Fibroblast of skin of right quadriceps (primary cell): ENCODE measurements around the gene XIRP2.
"Not testable (repeated sequence)": the region's sequence is repeated elsewhere in the genome, so short reads cannot be mapped to it uniquely, and the experiment has no call there.

ENCODE experiments used
- DNase-seq: peaks from one replicate; pipeline ENCODE4 v3.0.0-alpha.2; 2013

The XIRP2 gene

DNA sequence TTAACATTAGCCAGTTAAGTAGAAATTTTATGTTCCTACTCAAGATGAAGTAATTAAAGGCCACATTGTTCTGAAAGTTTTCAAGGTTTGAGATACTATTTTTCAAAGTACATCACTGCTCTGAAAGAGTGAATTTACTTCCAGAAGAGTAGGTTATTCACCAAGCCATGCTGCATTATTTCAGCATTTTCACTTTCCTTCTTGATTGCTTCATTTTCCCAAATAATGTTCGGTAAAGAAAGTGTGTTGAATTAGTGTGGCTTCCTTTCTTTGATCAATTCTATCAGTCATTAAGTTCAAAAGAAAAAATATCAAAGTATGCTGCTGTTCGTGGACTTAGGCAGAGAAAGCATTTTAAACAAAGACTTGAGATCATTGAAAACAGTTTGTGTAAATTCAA lies 310.3 kb downstream of the XIRP2 start:
- DNase-seq = no peak

DNA sequence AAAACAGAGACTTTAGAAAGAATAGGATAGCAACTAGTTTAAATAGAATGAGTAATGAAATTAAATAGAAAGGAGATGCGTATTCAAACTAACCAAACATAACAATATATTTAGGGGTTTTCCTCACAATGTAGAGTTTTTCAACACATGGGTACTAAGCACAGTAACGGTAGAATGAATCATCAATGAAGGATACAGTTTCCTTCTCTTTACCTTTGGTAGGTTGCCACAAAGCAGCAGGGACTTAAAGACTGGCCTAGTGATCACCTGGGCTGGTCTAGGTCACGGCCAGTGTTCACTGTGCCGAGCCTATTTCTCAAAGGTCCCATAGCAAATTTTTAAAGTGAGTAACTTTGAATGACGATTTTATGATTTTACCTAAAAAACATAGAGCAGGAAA lies 311.7 kb downstream of the XIRP2 start:
- DNase-seq = no peak

DNA sequence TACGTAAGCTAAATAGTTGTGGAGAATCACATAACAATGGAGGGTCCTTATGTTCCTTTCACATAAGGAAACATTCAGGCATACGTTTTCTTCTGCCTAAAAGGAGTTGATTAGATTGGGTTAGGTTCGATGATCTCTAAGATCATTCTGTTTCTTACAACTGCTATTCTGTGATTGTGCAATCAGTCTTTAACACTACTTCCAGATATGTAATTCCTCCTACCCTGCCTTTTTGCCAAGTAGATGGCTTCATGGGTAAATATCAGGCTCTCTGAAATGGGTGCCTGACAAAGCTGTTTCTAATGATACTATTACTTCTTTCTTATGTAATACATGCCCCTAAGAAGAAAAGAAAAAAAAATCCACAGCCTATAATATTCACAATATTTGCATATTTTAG lies 321.5 kb downstream of the XIRP2 start:
- no peak for DNase-seq

DNA sequence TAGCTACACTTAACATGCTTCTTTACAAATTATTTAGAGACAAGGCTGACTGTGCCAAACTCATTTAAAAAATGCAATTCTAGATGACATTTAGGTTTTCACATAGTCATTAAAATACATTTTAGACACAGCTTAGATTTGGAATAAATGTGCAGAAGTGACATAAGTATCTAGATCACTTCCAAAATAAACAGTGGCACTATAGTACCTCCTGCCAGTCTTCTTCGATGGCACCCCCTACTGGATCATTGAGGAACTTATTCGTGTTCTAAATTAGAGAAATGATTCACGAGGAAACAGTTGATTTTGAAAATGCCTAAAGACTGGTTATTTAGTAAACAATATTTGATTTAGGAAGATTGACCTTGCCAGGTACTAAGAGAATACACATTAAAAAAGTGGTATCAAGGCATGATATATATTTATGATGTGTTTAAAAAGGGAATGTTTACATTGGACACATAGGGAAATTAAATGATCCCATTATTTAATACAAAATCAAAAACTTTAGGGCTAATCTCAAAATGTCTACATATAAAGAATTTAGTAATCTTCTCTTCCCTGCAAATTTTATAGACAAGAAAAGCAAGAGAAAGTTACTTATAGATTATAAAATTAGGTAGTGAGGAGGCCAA lies 323.9 kb downstream of the XIRP2 start:
- peak; percentile 45 for DNase-seq

DNA sequence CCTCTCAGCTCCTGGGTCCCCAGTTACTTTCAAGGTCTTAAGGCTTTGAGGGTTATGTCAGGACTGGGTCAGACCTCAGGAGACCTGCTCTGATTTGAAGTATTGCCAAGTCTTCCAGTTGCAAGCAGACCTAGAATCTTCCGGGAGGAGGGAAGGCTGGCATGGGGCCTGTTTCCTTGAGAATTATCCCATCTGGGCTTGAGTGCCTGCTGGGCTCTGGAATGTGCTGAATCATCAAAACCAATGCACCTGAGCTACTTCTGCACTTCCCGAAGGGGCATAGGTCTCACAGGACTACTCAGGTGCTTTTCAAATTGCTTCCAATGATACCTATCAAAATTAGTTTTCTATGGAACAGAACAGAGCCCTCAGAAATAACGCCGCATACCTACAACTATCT lies 327.3 kb downstream of the XIRP2 start:
- DNase-seq = no peak

DNA sequence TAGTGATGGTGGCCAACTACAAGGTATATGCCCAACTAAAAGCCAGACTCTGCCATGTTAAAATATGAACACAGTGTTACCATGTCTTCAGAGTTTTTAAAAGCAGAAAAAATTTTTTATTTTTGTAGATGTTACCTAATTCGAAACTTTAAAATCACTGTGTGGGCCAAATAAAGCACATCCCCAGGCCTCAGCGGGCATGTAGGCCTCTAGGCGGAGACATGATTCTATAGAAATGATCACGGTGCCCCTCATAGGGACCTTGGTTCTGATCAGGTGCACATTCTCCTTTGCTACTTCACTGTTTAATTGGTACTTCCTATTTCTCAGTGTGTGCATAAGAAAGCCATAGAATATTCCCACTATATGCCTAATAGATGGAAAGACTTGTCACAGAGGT lies 349.2 kb downstream of the XIRP2 start:
- DNase-seq = no peak

DNA sequence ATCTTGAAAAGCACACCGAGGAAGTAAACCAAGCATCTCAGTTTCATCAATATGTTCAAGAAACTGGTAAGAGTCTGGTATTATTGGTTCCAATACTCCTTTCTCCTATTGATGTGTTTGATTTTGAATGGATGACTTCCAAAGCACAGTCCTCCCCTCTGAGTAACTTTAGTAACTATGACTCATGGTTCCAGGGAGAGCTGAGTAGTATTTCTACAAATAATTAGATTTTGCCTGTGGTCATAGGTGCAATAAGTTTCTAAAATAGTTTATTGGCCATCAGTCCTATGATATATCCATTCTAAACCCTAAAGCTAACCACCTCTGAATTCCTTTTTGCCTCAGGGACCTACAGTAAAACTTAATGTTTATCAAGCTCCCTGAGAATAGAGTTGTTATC lies 352.4 kb downstream of the XIRP2 start:
- DNase-seq = no peak

DNA sequence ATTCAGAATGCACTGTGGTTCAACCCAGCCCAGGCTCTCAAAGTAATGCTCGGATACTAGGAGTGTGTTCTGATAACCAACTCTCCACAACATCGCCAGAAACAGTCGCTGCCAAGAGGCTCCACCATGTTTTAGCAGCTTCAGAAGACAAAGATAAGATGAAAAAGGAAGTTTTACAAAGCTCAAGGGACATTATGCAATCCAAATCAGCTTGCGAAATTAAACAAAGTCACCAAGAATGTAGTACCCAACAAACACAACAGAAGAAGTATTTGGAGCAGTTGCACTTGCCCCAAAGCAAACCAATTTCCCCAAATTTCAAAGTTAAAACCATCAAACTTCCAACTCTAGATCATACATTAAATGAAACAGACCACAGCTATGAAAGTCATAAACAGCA lies 360.9 kb downstream of the XIRP2 start:
- no peak for DNase-seq

DNA sequence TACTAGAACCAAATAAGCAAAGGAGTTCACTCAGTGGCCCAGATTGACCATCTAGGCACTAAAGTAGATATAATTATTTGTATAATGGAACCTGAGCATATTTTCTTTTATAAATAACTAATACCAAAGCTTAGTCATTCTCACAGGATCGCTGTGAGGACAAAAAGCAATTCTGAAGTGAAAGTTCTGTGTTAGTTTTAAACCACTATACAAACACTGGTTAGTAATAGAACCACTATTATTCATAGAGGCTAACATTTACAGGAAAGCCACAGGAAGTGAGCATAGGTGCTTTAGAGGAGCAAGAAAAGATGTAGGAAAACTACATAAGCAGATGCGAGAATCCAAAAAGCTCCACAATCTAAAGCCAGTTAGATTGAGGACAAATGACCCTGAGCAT lies 364.7 kb downstream of the XIRP2 start:
- DNase-seq = no peak

DNA sequence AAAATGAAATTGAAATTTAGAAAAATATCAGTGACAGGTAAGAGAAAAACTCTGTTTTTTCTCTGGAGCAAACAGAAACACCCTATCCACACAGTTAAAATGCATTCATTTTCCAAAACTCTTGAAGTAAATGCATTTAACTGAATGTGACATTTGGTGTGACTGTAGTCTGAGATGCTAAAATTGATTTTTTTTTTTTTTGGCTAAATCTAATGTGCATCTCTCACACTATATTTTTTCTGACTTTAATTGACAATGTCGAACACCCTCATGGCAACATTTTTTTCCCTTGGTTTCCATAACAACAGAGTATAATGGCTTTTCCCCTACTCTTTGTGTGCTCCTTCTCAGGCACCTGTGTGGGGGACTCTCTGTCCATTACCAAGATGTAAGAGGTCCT lies 366.4 kb downstream of the XIRP2 start:
- no peak for DNase-seq

DNA sequence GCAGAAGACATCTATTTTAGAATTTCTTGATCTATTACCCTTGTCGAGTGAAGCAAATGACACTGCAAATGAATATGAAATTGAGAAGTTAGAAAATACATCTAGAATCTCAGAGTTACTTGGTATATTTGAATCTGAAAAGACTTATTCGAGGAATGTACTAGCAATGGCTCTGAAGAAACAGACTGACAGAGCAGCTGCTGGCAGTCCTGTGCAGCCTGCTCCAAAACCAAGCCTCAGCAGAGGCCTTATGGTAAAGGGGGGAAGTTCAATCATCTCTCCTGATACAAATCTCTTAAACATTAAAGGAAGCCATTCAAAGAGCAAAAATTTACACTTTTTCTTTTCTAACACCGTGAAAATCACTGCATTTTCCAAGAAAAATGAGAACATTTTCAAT lies 370.4 kb downstream of the XIRP2 start:
- no peak for DNase-seq

DNA sequence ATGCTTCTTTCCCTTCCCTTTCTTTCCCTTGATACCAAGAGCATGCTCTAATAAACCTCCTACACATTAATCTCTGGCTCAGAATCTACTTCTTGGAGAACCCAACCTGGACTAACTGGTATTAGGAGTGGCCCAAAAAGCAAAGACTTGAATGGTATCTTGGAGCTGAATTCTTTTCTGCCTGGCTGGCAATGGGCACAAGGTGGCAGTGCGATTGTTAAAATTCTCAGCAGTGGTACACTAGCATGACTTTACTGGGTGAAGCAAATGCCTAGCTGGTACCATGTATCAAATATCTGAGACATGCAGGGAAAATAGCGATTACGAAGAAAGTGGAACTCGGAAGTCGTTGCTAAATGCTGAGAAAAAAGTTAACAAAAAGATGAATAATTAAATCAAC lies 376.1 kb downstream of the XIRP2 start:
- no peak for DNase-seq

DNA sequence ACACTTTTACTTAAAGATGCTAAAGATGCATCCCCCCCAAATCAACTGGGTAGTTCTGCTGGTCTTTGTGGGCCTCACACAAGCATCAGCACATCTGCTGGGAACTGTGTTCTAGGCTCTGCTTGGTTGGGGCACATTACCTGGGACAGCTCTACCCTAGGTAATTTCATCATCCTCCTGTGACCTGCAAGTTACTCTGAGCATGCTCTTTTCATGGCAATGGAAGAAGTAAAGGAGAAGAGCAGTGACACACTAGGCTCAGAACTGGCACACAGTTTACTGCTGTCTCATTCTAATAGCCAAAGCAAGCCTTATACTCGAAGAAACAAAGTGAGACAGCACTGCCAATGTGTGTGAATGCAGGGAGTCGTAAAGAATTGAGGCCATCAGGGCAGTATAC lies 376.7 kb downstream of the XIRP2 start:
- no peak for DNase-seq

DNA sequence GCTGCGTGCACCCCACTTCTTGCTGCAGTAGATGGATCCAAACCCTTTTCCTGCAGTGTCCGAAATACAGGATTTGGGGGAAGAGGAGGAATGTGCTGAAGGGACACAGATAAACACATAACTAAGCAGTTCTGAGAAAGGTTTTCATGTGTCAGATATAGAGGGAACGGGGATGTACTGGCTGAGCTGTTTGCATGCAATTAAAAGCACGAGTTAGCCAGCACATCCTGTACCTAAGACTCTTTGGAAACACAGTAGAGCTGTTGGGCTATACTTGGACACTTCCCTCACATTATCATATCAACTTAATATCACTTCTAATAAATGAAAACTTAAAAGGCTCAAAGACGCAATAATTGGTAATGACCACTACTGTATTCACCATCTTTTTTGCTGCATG lies 377.4 kb downstream of the XIRP2 start:
- DNase-seq = no peak

DNA sequence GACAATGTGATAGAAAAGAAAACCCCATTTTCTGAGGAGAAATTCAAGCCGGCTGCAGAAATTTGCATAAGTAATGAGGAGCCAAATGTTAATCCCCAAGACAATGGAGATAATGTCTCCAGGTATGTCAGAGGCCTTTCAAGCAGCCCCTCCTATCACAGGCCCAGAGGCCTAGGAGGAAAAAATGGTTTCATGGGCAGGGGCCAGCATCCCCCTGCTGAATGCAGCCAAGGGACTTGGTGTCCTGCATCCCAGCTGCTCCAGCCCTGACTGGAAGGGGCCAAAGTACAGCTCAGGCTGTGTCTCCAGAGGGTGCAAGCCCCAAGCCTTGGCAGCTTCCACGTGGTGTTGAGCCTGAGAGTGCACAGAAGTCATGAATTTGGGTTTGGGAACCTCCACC lies 380.0 kb downstream of the XIRP2 start:
- DNase-seq = not testable (repeated sequence)

DNA sequence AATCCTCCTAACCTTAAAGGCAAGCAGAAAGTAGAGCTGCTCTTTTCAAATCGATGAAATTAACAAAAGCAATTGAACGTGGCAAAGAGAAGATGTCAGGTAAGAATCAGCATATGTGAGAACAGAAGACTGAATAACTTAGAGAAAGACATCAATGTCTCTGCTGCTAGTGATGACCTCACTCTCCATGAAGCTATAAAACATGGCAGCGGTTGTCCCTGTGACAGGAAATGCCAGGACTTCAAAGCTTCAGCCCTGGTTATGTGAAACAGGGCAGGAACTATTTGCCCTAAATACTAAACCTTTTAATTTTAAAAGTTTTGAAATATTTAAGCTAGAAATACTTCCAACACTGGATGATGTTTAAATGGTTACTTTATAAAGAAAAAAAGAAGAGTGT lies 383.7 kb downstream of the XIRP2 start:
- no peak for DNase-seq

DNA sequence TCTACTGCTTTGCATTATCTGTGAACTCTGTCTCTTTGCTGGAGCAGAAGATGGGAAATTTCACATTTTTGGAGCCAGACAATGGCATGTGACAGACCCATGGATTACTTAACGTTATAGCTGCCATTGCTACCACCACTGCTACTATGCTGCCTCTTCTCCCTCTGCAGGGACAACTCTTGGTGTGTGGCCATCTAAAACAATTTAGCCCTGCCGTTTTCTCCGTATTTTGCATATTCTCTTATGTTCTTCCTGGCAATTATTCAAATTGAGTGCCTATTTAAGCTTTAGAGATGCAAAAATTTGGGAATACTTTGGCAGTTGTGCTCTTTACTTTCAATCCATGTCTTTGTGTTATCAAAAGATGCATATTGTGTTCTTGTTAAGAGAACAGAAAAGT lies 386.8 kb downstream of the XIRP2 start:
- no peak for DNase-seq

DNA sequence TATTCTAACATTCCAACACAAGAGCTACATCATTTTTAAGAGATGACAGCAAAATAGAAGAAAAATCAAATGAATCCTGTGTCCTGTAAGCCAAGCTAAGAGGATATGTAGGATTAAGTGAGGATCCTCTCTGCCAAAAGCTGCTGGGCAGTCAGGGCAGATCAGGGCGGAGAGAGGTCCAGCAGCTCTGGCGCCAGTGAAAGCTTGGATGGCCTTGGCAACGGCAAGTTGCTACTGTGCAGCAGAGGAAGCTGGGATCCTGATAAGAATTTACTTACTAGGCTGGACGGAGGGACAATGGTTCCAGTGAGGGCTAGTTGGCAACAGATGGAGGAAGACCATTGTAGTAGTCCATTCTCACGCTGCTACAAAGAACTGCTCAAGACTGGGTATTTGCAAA lies 391.5 kb downstream of the XIRP2 start:
- no peak for DNase-seq

DNA sequence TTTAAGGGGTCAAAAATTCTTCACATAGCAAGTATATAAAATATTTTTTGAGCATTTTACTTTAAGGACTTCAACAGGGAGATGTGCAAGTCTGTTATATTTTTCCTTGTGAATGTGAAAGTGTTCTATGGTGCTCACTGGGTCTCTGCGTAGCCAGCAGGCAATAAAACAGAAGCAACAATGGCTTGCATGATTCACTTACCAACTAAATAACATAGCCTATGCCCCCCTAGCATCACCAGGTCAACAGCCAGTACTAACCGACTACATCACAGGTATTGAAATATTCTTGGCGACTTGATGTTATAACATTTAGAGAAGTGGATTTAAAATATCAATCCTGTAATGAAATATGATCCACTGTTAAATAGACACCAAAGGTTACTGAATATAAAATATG lies 398.9 kb downstream of the XIRP2 start:
- DNase-seq = no peak

DNA sequence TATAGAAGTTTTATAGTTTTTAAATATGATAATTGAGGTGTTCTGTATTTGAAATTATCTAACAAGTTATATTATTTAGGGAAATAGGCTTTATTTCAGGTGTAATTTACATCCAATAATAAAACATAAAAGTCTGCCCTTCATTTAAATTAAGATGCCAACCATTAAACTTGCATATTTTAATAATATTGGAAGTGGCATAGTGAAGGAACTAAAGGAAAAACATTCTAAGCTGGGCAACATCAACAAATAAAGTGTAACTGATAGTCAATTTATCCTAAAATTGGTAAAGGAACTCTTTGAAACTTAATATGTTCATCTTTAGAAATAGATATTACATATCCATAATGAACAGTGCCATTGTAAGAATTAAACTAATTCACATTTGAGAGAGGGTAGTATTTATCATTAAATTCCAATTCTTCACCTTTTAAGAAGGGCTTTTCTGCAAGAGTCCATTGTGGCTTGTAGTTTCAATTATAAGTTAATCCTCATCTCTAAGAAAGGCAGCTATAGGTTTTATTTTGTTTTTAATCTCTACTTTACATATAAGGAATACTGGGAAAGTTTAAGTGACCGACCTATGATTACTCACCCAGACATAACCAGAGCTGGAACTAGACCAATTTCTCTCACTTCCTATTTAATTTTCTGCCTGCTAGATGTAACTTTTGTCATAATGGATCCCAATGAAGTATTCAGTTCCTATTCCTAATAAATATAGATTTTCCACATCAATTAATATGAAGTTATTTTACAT lies 401.6 kb downstream of the XIRP2 start:
- no peak for DNase-seq

DNA sequence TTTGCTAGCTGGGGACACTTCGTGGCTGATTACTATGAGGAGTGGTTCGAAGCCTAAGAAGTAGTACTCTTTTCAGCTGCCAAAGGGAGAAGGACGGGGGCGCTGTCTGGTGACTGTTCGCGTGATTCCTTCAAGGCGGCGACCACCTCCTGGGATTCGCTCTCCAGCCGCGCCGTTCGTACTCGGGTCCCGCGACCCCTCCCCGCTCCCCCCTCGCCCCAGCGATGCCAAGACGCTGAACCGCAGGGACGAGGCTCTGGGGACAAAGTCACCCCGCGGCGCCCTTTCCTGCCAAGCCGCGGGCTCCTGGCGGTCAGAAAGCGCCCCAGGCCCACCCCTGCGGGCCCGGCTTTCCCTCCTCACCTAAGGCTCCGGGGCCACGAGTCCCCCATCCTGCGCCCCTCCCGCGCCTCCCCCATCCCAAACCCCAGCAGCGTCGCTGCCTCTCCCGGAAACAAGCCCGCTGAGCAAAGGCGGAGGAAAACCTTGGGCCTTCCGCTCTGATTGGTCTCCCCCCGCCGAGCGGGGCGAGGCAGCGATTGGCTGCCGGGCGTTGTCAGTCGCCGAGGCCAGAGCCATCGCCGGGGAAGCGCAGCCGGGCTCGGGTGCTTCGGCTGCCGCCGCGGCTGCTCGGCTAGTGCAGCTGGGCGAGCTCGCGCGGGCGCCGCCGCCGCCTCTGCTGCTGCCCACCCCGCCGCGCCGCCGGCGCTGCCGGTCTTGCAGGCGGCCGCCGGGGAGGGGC lies 404.3 kb downstream of the XIRP2 start, which contains the start of gene B3GALT1:
B3GALT1 (plus strand) TSS at position 572 of the 742 bp plus-strand sequence.
- peak; percentile 91 for DNase-seq

DNA sequence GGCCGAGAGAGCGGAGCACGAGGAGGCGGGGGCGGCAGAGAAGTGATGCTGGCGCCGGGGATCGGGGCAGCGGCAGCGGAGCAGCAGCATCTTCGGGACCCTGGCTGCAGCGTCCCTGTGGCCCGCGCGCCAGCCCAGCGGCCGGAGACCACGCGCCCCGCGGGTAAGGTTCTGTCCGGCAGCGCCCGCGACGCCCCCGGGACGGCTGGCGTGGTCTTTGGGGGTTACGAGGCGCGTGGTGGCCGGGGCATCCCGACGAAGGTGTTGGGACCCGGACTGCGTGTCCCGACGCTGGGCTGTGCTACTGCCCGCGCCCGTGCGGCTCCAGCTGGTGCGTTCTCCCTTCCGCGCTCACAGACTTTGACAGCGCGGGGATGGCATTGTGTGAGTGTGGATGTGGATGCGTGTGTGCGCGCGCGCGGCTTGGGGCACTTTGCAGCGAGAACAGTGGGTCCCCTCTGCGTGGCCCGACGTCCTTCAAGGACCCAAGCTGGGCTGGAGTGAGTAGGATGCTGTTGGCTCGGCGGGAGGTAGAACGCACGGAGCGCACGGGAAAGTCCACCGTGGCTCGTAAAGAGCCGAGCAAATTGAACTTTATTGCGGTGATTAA lies 405.0 kb downstream of the XIRP2 start:
- peak; percentile 7 for DNase-seq

DNA sequence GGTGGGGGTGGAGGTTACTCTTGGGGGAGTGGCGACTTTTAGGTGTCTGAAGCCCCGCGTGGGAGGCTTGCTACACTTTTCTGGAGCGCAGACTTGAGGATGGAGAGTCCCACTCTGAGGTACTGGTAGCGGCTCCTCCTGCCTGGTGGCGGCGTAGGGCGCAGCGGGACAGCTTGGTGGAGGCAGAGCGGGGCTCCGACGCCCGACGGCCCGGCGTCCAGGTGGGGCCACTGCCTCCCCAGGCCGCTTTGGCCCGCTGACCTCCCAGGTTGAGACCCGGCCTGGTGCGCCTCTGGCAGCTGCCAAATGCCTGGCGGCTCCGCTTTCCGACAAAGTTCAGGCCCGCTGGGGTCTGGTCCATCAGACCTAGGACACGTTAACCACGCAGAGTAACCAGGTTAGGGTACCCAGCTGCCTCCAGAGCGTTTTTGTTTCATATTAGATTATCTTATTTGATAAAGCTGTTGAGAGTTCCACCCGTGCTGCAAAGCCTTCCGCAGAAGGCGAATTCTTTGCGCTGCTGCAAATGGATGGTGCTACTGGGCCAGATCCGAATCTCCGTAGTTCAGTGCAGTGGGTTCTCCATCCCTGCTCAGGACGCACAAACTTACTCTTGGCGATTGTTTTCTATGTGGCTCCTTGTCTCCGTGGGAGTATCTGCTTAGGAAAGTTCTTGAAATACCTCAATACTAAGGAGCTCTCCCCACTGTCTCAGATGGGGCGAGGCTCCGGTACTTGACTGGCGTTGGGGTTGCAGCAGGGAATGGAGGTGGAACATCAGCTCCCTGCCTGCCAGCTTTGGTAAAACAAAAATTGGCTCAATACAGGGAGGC lies 405.9 kb downstream of the XIRP2 start:
- no peak for DNase-seq
